SK-N-SH treated with all-trans-retinoic acid at 6 μM for 48 hours (cell line): ENCODE results near the gene SNRPD3.

ENCODE experiments used
- ATAC-seq: fragments of 200-7000 bp; cut with Tn5 transposase; 3 replicates; pipeline ENCODE4 v1.9.1; 2020; ENCODE audit warnings: mild to moderate bottlenecking, moderate library complexity
- ARNTL ChIP-seq: fragments of 450-650 bp; formaldehyde crosslinking; IDR thresholded peaks from 2 replicates; pipeline ENCODE4 v1.5.0; 2020; ENCODE audit warnings: low read depth, mild to moderate bottlenecking, moderate library complexity, borderline replicate concordance
- BACH2 ChIP-seq: fragments of 250-450 bp; sonication (Bioruptor Pico); IDR thresholded peaks from 2 replicates; pipeline ENCODE4 v1.9.0; 2021; ENCODE audit warnings: mild to moderate bottlenecking, borderline replicate concordance
- ESRRG ChIP-seq: fragments of 250-450 bp; sonication (Bioruptor Pico); IDR thresholded peaks from 2 replicates; pipeline ENCODE4 v1.6.1; 2021; ENCODE audit warnings: mild to moderate bottlenecking
- GLIS3 ChIP-seq: fragments of 250-450 bp; sonication (Bioruptor Pico); IDR thresholded peaks from 2 replicates; pipeline ENCODE4 v1.5.0; 2020; ENCODE audit warnings: mild to moderate bottlenecking, moderate library complexity
- ISL1 ChIP-seq: fragments of 250-450 bp; sonication (Bioruptor Pico); IDR thresholded peaks from 2 replicates; pipeline ENCODE4 v2.1.2; 2022; ENCODE audit warnings: mild to moderate bottlenecking, moderate library complexity
- PATZ1 ChIP-seq: fragments of 250-450 bp; sonication (Bioruptor Pico); IDR thresholded peaks from 2 replicates; pipeline ENCODE4 v1.8.0; 2020; ENCODE audit warnings: mild to moderate bottlenecking, moderate library complexity, borderline replicate concordance
- POU6F1 ChIP-seq: fragments of 250-450 bp; sonication (Bioruptor Pico); IDR thresholded peaks from 2 replicates; pipeline ENCODE4 v1.8.0; 2021; ENCODE audit warnings: low read depth, mild to moderate bottlenecking, moderate library complexity, borderline replicate concordance
- PPARA ChIP-seq: fragments of 250-450 bp; sonication (Bioruptor Pico); IDR thresholded peaks from 2 replicates; pipeline ENCODE4 v1.5.0; 2020; ENCODE audit warnings: mild to moderate bottlenecking, borderline replicate concordance
- SNAI2 ChIP-seq: fragments of 250-450 bp; sonication (Bioruptor Pico); IDR thresholded peaks from 2 replicates; pipeline ENCODE4 v1.5.0; 2020; ENCODE audit warnings: mild to moderate bottlenecking, moderate library complexity
- TCF4 ChIP-seq: fragments of 250-450 bp; sonication (Bioruptor Pico); IDR thresholded peaks from 2 replicates; pipeline ENCODE4 v1.8.0; 2021; ENCODE audit warnings: mild to moderate bottlenecking, moderate library complexity, borderline replicate concordance
- TOX ChIP-seq: fragments of 250-450 bp; sonication (Bioruptor Pico); IDR thresholded peaks from 2 replicates; pipeline ENCODE4 v1.8.0; 2021; ENCODE audit warnings: mild to moderate bottlenecking, moderate library complexity, borderline replicate concordance
- ZC3H10 ChIP-seq: fragments of 250-450 bp; sonication (Bioruptor Pico); IDR thresholded peaks from 2 replicates; pipeline ENCODE4 v1.5.1; 2021; ENCODE audit warnings: mild to moderate bottlenecking, moderate library complexity
- ZFP3 ChIP-seq: fragments of 250-450 bp; sonication (Bioruptor Pico); IDR thresholded peaks from 2 replicates; pipeline ENCODE4 v1.5.0; 2020; ENCODE audit warnings: mild to moderate bottlenecking, moderate library complexity
- ZFP30 ChIP-seq: fragments of 450-650 bp; formaldehyde crosslinking; IDR thresholded peaks from 2 replicates; pipeline ENCODE4 v1.5.0; 2022; ENCODE audit warnings: mild to moderate bottlenecking, moderate library complexity
- ZNF565 ChIP-seq: fragments of 450-650 bp; formaldehyde crosslinking; conservative IDR thresholded peaks from 2 replicates; pipeline ENCODE4 v1.5.0; 2020; ENCODE audit warnings: low read depth, mild to moderate bottlenecking, moderate library complexity
- ZNF70 ChIP-seq: fragments of 450-650 bp; formaldehyde crosslinking; IDR thresholded peaks from 2 replicates; pipeline ENCODE4 v1.5.0; 2020; ENCODE audit warnings: mild to moderate bottlenecking, moderate library complexity
- ZNF8 ChIP-seq: fragments of 450-650 bp; formaldehyde crosslinking; IDR thresholded peaks from 2 replicates; pipeline ENCODE4 v1.5.0; 2020; ENCODE audit warnings: mild to moderate bottlenecking, moderate library complexity
- TF ChIP-seq, protein P1 (sequence below): fragments of 250-450 bp; sonication (Bioruptor Pico); IDR thresholded peaks from 2 replicates; pipeline ENCODE4 v1.5.1; 2021; ENCODE audit warnings: mild to moderate bottlenecking, moderate library complexity
- TF ChIP-seq, protein P2 (sequence below): fragments of 250-450 bp; sonication (Bioruptor Pico); IDR thresholded peaks from 2 replicates; pipeline ENCODE4 v1.5.0; 2020; ENCODE audit warnings: mild to moderate bottlenecking, moderate library complexity

SNRPD3 gene

DNA sequence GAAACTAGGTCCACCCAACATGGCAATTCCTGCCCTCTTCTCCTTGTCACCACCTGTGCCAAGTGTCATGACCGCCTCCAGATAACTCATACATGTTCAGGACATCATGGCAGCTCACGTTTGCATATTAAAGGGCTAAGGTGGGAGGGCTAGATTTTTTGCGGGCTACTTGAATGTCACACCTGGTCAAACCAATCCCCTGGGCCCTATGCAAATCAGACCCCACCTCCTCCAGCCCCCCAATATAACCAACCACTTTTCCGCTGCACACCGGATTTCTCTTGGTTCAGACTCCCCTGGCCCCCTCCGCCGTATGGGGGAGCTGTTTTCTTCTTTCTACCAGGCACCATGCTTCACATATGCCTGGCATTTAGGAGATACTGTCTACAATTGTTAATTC lies 48.1 kb upstream of the SNRPD3 start:
- TF ChIP-seq PPARA (CRISPR knock-in tag): no peak
- TF ChIP-seq SNAI2: no peak
- no peak for TF ChIP-seq TCF4 (CRISPR knock-in tag)
- no peak for TF ChIP-seq ZC3H10
- TF ChIP-seq ARNTL (CRISPR knock-in tag): no peak
- TF ChIP-seq ZNF70 (CRISPR knock-in tag): no peak
- no peak for TF ChIP-seq GLIS3
- no peak for TF ChIP-seq POU6F1 (CRISPR knock-in tag)
- no peak for TF ChIP-seq ZNF565 (CRISPR knock-in tag)
- TF ChIP-seq ESRRG (CRISPR knock-in tag): no peak
- no peak for TF ChIP-seq BACH2 (CRISPR knock-in tag)
- TF ChIP-seq ZFP30 (CRISPR knock-in tag): no peak
- TF ChIP-seq TOX (CRISPR knock-in tag): no peak
- TF ChIP-seq, protein P1, sequence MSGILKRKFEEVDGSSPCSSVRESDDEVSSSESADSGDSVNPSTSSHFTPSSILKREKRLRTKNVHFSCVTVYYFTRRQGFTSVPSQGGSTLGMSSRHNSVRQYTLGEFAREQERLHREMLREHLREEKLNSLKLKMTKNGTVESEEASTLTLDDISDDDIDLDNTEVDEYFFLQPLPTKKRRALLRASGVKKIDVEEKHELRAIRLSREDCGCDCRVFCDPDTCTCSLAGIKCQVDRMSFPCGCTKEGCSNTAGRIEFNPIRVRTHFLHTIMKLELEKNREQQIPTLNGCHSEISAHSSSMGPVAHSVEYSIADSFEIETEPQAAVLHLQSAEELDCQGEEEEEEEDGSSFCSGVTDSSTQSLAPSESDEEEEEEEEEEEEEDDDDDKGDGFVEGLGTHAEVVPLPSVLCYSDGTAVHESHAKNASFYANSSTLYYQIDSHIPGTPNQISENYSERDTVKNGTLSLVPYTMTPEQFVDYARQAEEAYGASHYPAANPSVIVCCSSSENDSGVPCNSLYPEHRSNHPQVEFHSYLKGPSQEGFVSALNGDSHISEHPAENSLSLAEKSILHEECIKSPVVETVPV: no peak
- no peak for ATAC-seq

DNA sequence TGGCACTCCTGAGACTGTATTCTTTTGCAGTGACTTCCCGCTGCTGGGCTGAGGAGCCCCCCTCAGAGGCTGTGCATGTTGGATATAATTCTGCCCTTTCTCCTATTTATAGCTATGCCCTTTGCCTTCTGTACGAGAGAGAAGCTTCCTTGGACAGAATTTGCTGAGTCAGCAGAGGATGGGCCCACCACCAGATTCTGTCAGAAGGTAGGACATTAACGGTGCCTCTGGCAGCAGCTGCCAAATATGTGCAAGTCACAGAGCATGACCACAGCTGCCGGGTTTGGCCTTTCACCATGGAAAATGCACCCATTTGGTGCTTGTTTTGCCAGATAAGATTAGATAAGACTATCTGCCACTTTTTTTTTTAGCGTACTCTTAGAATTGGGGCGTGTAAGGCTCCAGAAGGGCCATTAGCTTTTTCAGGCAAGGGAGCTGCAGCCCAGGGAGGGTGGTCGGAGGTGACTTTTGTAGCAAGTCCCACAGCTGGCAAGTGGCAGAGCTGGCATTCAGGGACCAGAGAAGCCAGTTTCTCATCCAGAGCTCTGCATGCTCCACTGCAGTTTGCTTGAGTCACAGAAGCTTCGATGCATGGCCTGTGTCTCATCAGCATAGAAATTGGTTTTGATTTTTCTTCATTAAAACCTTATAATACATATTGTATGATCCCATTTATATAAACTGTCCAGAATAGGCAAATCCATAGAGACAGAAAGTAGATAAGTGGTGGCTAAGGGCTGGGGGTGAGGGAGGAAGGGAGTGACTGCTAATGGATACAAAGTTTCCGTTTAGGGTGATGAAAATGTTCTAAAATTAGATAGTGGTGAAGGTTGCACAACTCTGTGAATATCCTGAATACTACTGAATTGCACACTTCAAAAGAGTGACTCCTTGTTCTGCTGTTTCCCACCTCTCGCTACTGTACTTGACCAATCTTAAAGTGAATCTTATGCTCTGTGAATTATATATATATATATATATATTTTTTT lies 44.9 kb upstream of the SNRPD3 start:
- TF ChIP-seq, protein P2, sequence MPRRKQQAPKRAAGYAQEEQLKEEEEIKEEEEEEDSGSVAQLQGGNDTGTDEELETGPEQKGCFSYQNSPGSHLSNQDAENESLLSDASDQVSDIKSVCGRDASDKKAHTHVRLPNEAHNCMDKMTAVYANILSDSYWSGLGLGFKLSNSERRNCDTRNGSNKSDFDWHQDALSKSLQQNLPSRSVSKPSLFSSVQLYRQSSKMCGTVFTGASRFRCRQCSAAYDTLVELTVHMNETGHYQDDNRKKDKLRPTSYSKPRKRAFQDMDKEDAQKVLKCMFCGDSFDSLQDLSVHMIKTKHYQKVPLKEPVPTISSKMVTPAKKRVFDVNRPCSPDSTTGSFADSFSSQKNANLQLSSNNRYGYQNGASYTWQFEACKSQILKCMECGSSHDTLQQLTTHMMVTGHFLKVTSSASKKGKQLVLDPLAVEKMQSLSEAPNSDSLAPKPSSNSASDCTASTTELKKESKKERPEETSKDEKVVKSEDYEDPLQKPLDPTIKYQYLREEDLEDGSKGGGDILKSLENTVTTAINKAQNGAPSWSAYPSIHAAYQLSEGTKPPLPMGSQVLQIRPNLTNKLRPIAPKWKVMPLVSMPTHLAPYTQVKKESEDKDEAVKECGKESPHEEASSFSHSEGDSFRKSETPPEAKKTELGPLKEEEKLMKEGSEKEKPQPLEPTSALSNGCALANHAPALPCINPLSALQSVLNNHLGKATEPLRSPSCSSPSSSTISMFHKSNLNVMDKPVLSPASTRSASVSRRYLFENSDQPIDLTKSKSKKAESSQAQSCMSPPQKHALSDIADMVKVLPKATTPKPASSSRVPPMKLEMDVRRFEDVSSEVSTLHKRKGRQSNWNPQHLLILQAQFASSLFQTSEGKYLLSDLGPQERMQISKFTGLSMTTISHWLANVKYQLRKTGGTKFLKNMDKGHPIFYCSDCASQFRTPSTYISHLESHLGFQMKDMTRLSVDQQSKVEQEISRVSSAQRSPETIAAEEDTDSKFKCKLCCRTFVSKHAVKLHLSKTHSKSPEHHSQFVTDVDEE: no peak
- TF ChIP-seq TOX (CRISPR knock-in tag): no peak
- no peak for TF ChIP-seq PPARA (CRISPR knock-in tag)
- no peak for TF ChIP-seq ISL1 (CRISPR knock-in tag)
- TF ChIP-seq ZC3H10: no peak
- TF ChIP-seq ZNF70 (CRISPR knock-in tag): no peak
- TF ChIP-seq SNAI2: no peak
- peak; percentile 33; the same call in 2 of the 3 replicates for ATAC-seq

- TF ChIP-seq ZFP3 (CRISPR knock-in tag) (no peak), TOX (CRISPR knock-in tag) (no peak), ZNF565 (CRISPR knock-in tag) (no peak), SNAI2 (no peak), PATZ1 (CRISPR knock-in tag) (no peak), ZNF8 (CRISPR knock-in tag) (no peak), ZNF70 (CRISPR knock-in tag) (no peak)
- TF ChIP-seq, all 23 proteins: peak for 0
- no peak for ATAC-seq
These were observed 43.8 kb upstream of the SNRPD3 start for GRCh38 chr22:24512043-24512442.
